Endothelial cell of umbilical vein (primary cell): ENCODE data around the gene SLCO2B1.

Source experiments
- POLR2A ChIP-seq: IDR thresholded peaks from 2 replicates; pipeline ENCODE4 v1.6.1; 2012; ENCODE audit warnings: low read depth, mild to moderate bottlenecking, control low read depth, low read length
- TF ChIP-seq, protein P1 (sequence below), 2 donors: IDR thresholded peaks; 1 replicate in 1 of 2; 2 replicates in 1 of 2; pipeline ENCODE4 v1.5.1; 2011; ENCODE audit warnings: low read length in 2 of 2, mild to moderate bottlenecking in 2 of 2, moderate library complexity in 2 of 2, control low read depth in 1 of 2, inconsistent platforms in 1 of 2, low read depth in 1 of 2; ENCODE audit not compliant: insufficient read depth in 1 of 2; ENCODE audit errors: extremely low read depth in 1 of 2

DNA sequence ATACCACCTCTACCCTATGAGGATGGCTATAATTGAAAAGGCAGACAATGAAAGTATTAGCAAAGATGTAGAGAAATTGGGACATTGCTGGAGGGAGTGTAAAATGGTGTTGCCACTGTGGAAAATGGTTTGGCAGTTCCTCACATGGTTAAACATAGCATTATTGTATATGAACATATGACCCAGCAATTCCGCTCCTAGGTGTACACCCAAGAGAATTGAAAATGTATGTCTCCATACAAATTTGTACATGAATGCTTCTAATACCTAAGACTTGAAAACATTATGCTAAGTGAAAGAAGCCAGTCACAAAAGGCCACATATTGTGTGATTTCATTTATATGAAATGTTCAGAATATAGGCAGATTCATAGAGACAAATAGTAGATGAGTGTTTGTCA lies 10.0 kb downstream of the SLCO2B1 start:
- TF ChIP-seq, protein P1, sequence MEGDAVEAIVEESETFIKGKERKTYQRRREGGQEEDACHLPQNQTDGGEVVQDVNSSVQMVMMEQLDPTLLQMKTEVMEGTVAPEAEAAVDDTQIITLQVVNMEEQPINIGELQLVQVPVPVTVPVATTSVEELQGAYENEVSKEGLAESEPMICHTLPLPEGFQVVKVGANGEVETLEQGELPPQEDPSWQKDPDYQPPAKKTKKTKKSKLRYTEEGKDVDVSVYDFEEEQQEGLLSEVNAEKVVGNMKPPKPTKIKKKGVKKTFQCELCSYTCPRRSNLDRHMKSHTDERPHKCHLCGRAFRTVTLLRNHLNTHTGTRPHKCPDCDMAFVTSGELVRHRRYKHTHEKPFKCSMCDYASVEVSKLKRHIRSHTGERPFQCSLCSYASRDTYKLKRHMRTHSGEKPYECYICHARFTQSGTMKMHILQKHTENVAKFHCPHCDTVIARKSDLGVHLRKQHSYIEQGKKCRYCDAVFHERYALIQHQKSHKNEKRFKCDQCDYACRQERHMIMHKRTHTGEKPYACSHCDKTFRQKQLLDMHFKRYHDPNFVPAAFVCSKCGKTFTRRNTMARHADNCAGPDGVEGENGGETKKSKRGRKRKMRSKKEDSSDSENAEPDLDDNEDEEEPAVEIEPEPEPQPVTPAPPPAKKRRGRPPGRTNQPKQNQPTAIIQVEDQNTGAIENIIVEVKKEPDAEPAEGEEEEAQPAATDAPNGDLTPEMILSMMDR (IDR thresholded peaks at IDR 0.05; ENCODE audit: extremely low read depth in 1 of 2, insufficient read depth in 1 of 2, low read depth in 1 of 2, low read length in 2 of 2), result no peak
- no peak for TF ChIP-seq POLR2A
